DND-41 (cell line): ENCODE measurements around the gene HYKK.

Experiments used
- ATAC-seq: fragments of 200-7000 bp; cut with Tn5 transposase; 3 replicates; pipeline ENCODE4 v1.9.1; 2021; ENCODE audit warnings: low read depth; ENCODE audit not compliant: insufficient read depth
- DNase-seq: peaks from one replicate; pipeline ENCODE4 v3.0.0-alpha.2; 2020
- H2AFZ ChIP-seq: 2 replicates; pipeline ENCODE4 v1.6.0; 2012; ENCODE audit warnings: low read depth, low read length
- H3K27ac ChIP-seq: 2 replicates; pipeline ENCODE4 v1.5.1; 2012; ENCODE audit warnings: low read length, inconsistent platforms
- H3K27me3 ChIP-seq: fragments of 200-600 bp; sonication (generic); 2 replicates; pipeline ENCODE4 v1.6.0; 2012; ENCODE audit warnings: low read length, mild to moderate bottlenecking, inconsistent platforms; ENCODE audit not compliant: insufficient read depth, poor library complexity
- H3K36me3 ChIP-seq: 2 replicates; pipeline ENCODE4 v1.5.1; 2012; ENCODE audit warnings: low read length, inconsistent platforms; ENCODE audit not compliant: insufficient read depth
- H3K4me1 ChIP-seq: 2 replicates; pipeline ENCODE4 v1.5.1; 2012; ENCODE audit warnings: mild to moderate bottlenecking, low read length; ENCODE audit not compliant: insufficient read depth
- H3K4me2 ChIP-seq: 2 replicates; pipeline ENCODE4 v1.6.0; 2012; ENCODE audit warnings: mild to moderate bottlenecking, moderate library complexity, low read length, inconsistent platforms; ENCODE audit not compliant: insufficient read depth
- H3K4me3 ChIP-seq, 2 experiments: fragments of 200-600 bp in 1 of 2; shearing (Covaris generic) in 1 of 2; 2 replicates each; pipeline ENCODE4 v1.5.1; 2012 to 2016; ENCODE audit warnings: inconsistent platforms in 2 of 2, low read length in 2 of 2, mild to moderate bottlenecking in 2 of 2, low read depth in 1 of 2, moderate library complexity in 1 of 2
- H3K79me2 ChIP-seq: 2 replicates; pipeline ENCODE4 v1.6.0; 2012; ENCODE audit warnings: low read length, inconsistent platforms; ENCODE audit not compliant: insufficient read depth
- H3K9ac ChIP-seq: 2 replicates; pipeline ENCODE4 v1.6.0; 2012; ENCODE audit warnings: low read depth, mild to moderate bottlenecking, inconsistent platforms, low read length, moderate library complexity
- H3K9me3 ChIP-seq: 2 replicates; pipeline ENCODE4 v1.5.1; 2012; ENCODE audit warnings: low read length, moderate library complexity, mild to moderate bottlenecking, inconsistent platforms; ENCODE audit not compliant: insufficient read depth, severe bottlenecking
- H4K20me1 ChIP-seq: 2 replicates; pipeline ENCODE4 v1.6.0; 2012; ENCODE audit warnings: low read length; ENCODE audit not compliant: insufficient read depth
- CTCF ChIP-seq: IDR thresholded peaks from 2 replicates; pipeline ENCODE4 v1.5.1; 2012; ENCODE audit warnings: borderline replicate concordance, low read length, moderate library complexity, mild to moderate bottlenecking; ENCODE audit not compliant: poor library complexity, severe bottlenecking; ENCODE audit errors: extremely low read depth
- EZH2 ChIP-seq: IDR thresholded peaks from 3 replicates; pipeline ENCODE4 v1.6.1; 2012; ENCODE audit warnings: borderline replicate concordance, low read depth, mild to moderate bottlenecking, moderate library complexity, low read length, inconsistent platforms; ENCODE audit not compliant: severe bottlenecking

The HYKK gene

GRCh38 chr15:78506971-78507830 is at the start of gene HYKK:
Gene HYKK, plus strand, starts transcription at chr15:78507577. Its CDS starts 5,512 bp downstream, at chr15:78513089.
- TF ChIP-seq EZH2 = no peak
- peak within 1 kb of the TSS; percentile 89 for H3K4me2 ChIP-seq
- peak within 1 kb of the TSS; percentile 55 for H3K9ac ChIP-seq
- H2AFZ ChIP-seq = peak within 1 kb of the TSS; percentile 91
- peak within 1 kb of the TSS; percentile 24 to 80; a peak in 3 of 4 replicates for H3K4me3 ChIP-seq
- peaks cover 3% of the 10 kb centered on the region for H3K27me3 ChIP-seq
- H3K79me2 ChIP-seq = no peaks in the 10 kb centered on the region
- H3K4me1 ChIP-seq = peaks cover 18% of the 10 kb centered on the region
- ATAC-seq (peak; percentile 92), DNase-seq (peak; percentile 90)
- peak within 1 kb of the TSS; percentile 42 for H3K27ac ChIP-seq
- no peaks in the 10 kb centered on the region for H3K9me3 ChIP-seq
- no peaks in the 10 kb centered on the region for H3K36me3 ChIP-seq
- no peaks in the 10 kb centered on the region for H4K20me1 ChIP-seq

DNA sequence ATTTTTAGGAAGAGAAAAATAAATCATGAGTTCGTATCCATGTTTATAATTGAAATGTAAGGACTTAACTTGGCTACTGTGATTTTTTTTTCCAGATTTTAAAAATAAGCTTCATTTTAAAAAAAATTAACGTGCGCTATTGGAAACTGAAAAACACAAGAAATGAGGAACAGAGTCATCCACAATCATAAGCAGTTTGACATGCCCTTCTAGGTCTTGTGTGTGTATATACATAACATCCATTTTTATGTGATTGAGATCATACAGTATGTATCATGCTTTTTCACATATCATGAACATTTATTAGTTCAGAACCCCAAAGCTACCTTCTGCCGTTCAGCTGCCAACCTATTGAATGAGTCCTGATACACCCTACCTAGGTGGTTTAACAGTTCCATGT is 46.6 kb upstream of the HYKK start:
- H3K4me1 ChIP-seq = no peaks in the 10 kb centered on the region
- H3K79me2 ChIP-seq = peaks cover 78% of the 10 kb centered on the region
- ATAC-seq (no peak), DNase-seq (no peak)
- no peaks in the 10 kb centered on the region for H3K9me3 ChIP-seq
- no peak overlapping the region for H3K4me2 ChIP-seq
- peaks cover 41% of the 10 kb centered on the region for H3K36me3 ChIP-seq
- H2AFZ ChIP-seq = no peak overlapping the region
- H3K27ac ChIP-seq = no peak overlapping the region
- H3K9ac ChIP-seq = no peak overlapping the region
- TF ChIP-seq EZH2 = no peak
- TF ChIP-seq CTCF = no peak
- no peaks in the 10 kb centered on the region for H3K27me3 ChIP-seq
- H3K4me3 ChIP-seq = no peak overlapping the region
- H4K20me1 ChIP-seq = peaks cover 59% of the 10 kb centered on the region

- Histone ChIP-seq H3K36me3 (peaks cover 46% of the 10 kb centered on the region), H2AFZ (no peak overlapping the region), H3K27me3 (no peaks in the 10 kb centered on the region), H3K4me3 (no peak overlapping the region), H3K9me3 (no peaks in the 10 kb centered on the region), H3K4me2 (no peak overlapping the region), H4K20me1 (peaks cover 53% of the 10 kb centered on the region), H3K4me1 (no peaks in the 10 kb centered on the region), H3K27ac (no peak overlapping the region), H3K79me2 (peaks cover 72% of the 10 kb centered on the region), H3K9ac (no peak overlapping the region)
- DNase-seq (peak; percentile 10), ATAC-seq (peak; percentile 69)
- TF ChIP-seq EZH2 (no peak), CTCF (no peak)
These were observed 46.0 kb upstream of the HYKK start for GRCh38 chr15:78461171-78461888.

DNA sequence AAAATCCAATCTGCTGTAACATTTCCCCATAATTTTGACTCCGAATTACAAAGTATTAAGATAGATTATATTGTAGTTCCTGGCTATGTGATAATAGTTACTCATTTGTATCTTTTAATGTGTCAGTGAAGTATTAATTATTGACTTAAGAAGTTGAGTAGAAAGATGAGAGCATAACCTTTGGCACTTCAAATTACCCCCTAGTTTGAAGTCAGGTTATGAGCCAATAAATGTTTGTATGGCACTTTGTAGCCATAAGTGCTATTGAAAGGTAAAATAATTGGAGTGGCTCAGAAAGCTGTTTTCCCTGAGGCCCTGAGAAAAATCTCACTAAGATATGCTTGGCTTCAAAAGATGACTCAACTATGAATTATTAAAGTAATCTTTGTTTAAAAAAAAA is 38.3 kb upstream of the HYKK start:
- Histone ChIP-seq H3K27me3 (no peaks in the 10 kb centered on the region), H3K9me3 (no peaks in the 10 kb centered on the region), H3K4me1 (no peaks in the 10 kb centered on the region), H4K20me1 (peaks cover 5% of the 10 kb centered on the region; the same call in 1 of the 2 replicates), H3K9ac (no peak overlapping the region), H3K36me3 (peaks cover 86% of the 10 kb centered on the region), H2AFZ (no peak overlapping the region), H3K4me2 (no peak overlapping the region), H3K4me3 (no peak overlapping the region), H3K79me2 (peaks cover 6% of the 10 kb centered on the region; the same call in 1 of the 2 replicates), H3K27ac (no peak overlapping the region)
- no peak for TF ChIP-seq CTCF
- TF ChIP-seq EZH2 = no peak
- DNase-seq = no peak
- ATAC-seq = no peak
